HEK293T (cell line): ENCODE data around the gene POGLUT3.

Source experiments
- ARNT ChIP-seq: fragments of 450-650 bp; IDR thresholded peaks from 2 replicates; pipeline ENCODE4 v1.6.1; 2017; ENCODE audit warnings: mild to moderate bottlenecking
- CTBP1 ChIP-seq: fragments of 450-650 bp; IDR thresholded peaks from 2 replicates; pipeline ENCODE4 v1.6.1; 2016; ENCODE audit warnings: borderline replicate concordance
- FOXA1 ChIP-seq: fragments of 450-650 bp; IDR thresholded peaks from 2 replicates; pipeline ENCODE4 v1.6.1; 2016; ENCODE audit warnings: mild to moderate bottlenecking
- FOXM1 ChIP-seq: fragments of 450-650 bp; IDR thresholded peaks from 2 replicates; pipeline ENCODE4 v1.6.1; 2017; ENCODE audit warnings: mild to moderate bottlenecking, borderline replicate concordance
- SP1 ChIP-seq: fragments of 450-650 bp; IDR thresholded peaks from 2 replicates; pipeline ENCODE4 v1.6.1; 2017
- SUZ12 ChIP-seq: fragments of 450-650 bp; IDR thresholded peaks from 2 replicates; pipeline ENCODE4 v1.6.1; 2016; ENCODE audit warnings: mild to moderate bottlenecking
- ZNF384 ChIP-seq: fragments of 450-650 bp; IDR thresholded peaks from 2 replicates; pipeline ENCODE4 v1.6.1; 2016

DNA sequence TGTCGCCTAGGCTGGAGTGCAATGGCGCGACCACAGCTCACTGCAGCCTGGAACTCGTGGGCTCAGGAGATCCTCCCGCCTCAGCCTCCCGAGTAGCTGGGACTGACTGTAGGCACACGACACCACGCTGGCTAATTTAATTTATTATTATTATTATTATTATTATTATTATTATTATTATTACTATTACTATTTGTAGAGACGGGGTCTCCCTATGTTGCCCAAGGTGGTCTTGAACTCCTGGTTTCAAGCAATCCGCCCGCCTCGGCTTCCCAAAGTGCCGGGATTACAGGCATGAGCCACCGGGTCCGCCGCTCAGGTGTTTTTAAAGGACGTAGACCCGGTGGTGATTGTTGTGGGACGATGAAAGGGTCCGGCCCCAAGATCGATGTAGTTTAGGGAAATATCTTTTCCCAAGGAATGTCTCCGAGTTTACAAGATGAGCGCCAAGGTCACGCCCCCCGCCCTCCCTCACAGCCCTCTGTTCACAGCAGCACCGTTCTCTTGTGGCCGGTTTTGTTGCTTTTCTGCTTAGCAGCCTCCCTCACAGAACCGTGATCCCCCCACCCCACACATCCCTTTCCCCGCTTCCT lies 728 bp upstream of the POGLUT3 start:
- no peak for TF ChIP-seq CTBP1
- no peak for TF ChIP-seq FOXA1
- TF ChIP-seq ZNF384 = no peak
- no peak for TF ChIP-seq SP1
- no peak for TF ChIP-seq FOXM1
- TF ChIP-seq ARNT = no peak
- no peak for TF ChIP-seq SUZ12
